Measurements from ENCODE around the gene TAF11. TPM values are rescaled to one million over a fixed set of nuclear protein-coding genes. Genes with fewer than 3 reads are reported as not detected.

TAF11 gene
- polyA plus RNA-seq, 4 donors = 31.0 to 45.2 (median 38.9) TPM

DNA sequence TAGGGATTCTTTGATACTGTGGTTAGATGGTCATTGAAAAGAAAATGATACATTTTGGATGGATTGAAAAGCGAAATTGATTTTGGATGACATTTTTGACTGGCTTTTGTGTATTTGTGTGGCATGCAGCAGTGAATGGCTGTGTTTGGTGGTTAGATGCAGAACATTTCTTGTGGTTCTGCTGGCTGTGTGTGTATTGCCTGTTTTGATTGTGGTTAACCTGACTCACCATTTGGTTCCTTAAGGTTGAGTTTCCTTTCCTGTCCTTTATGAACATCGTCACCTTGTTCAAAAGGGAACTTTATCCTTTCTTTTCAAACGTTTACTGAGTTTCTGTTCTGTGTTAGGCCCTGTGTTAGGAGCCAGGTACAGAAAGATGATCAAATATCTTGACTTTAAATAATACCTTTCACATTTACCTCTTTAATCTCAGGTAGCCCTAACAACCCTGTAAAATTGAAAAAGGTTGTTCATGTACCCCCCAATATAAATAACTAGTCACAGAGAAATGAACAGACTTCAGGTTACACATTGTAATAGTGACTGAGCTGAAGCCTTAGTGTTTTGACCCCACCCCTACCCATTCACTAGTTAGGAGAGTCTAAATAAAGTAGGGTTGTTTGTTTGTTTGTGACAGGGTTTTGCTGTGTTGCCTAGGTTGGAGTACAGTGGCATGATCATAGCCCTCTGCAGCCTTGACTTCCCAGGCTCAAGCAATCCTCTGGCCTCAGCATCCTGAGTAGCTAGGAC, 25.0 kb upstream of the TAF11 start:
- DNase-seq (peak in 1 of 2 donors; percentile 15), FAIRE-seq (no peak)
- H3K9me3 ChIP-seq (ENCODE audit: control insufficient read depth in 2 of 2, insufficient read depth in 1 of 2, low read depth in 1 of 2, low read length in 1 of 2) = no peaks in the 10 kb centered on the region
- peaks cover 0 to 3% (median 3%) of the 10 kb centered on the region in 3 donors for H3K4me1 ChIP-seq (ENCODE audit: control insufficient read depth in 3 of 3, insufficient read depth in 2 of 3, low read depth in 1 of 3, low read length in 2 of 3)
- WGBS, 3 donors = 53 to 78% (median 66%) methylated on average over 3 of the region's 3 CpGs
- H3K27ac ChIP-seq (ENCODE audit: low read depth in 1 of 3, low read length in 2 of 3) = no peak overlapping the region
- H3K27me3 ChIP-seq (ENCODE audit: control insufficient read depth in 3 of 3, insufficient read depth in 3 of 3, low read length in 3 of 3) = no peaks in the 10 kb centered on the region
- peaks cover 2 to 5% (median 3%) of the 10 kb centered on the region in 3 donors for H3K36me3 ChIP-seq (ENCODE audit: control insufficient read depth in 3 of 3, insufficient read depth in 2 of 3, low read depth in 1 of 3, low read length in 3 of 3)
- no peak overlapping the region for H3K4me3 ChIP-seq (ENCODE audit: low read depth in 1 of 3, low read length in 3 of 3)

- FAIRE-seq (no peak), DNase-seq (no peak)
- Histone ChIP-seq H3K9me3 (ENCODE audit: control insufficient read depth in 2 of 2, insufficient read depth in 1 of 2, low read depth in 1 of 2, low read length in 1 of 2) (no peaks in the 10 kb centered on the region), H3K27me3 (ENCODE audit: control insufficient read depth in 3 of 3, insufficient read depth in 3 of 3, low read length in 3 of 3) (no peaks in the 10 kb centered on the region), H3K27ac (ENCODE audit: low read depth in 1 of 3, low read length in 2 of 3) (no peak overlapping the region), H3K36me3 (ENCODE audit: control insufficient read depth in 3 of 3, insufficient read depth in 2 of 3, low read depth in 1 of 3, low read length in 3 of 3) (peaks cover 0 to 3% (median 2%) of the 10 kb centered on the region in 3 donors), H3K4me3 (ENCODE audit: low read depth in 1 of 3, low read length in 3 of 3) (no peak overlapping the region), H3K4me1 (ENCODE audit: control insufficient read depth in 3 of 3, insufficient read depth in 2 of 3, low read depth in 1 of 3, low read length in 2 of 3) (peaks cover 0 to 3% (median 3%) of the 10 kb centered on the region in 3 donors)
- 79 to 85% (median 83%) methylated on average over 5 of the region's 5 CpGs for WGBS, 3 donors
Observed at GRCh38 chr6:34911822-34912221, 24.0 kb upstream of the TAF11 start.

- no peak overlapping the region for H3K27ac ChIP-seq (ENCODE audit: low read depth in 1 of 3, low read length in 2 of 3)
- 90 to 91% (median 90%) methylated on average over 6 of the region's 6 CpGs for WGBS, 3 donors
- H3K36me3 ChIP-seq (ENCODE audit: control insufficient read depth in 3 of 3, insufficient read depth in 2 of 3, low read depth in 1 of 3, low read length in 3 of 3) = peaks cover 0 to 4% (median 0%) of the 10 kb centered on the region in 3 donors
- H3K27me3 ChIP-seq (ENCODE audit: control insufficient read depth in 3 of 3, insufficient read depth in 3 of 3, low read length in 3 of 3) = no peaks in the 10 kb centered on the region
- no peaks in the 10 kb centered on the region for H3K9me3 ChIP-seq (ENCODE audit: control insufficient read depth in 2 of 2, insufficient read depth in 1 of 2, low read depth in 1 of 2, low read length in 1 of 2)
- FAIRE-seq (no peak), DNase-seq (no peak)
- H3K4me1 ChIP-seq (ENCODE audit: control insufficient read depth in 3 of 3, insufficient read depth in 2 of 3, low read depth in 1 of 3, low read length in 2 of 3) = peaks cover 0 to 14% (median 3%) of the 10 kb centered on the region in 3 donors
- no peak overlapping the region for H3K4me3 ChIP-seq (ENCODE audit: low read depth in 1 of 3, low read length in 3 of 3)
Observed at GRCh38 chr6:34909320-34909883, 21.6 kb upstream of the TAF11 start.

- no peak overlapping the region for H3K27ac ChIP-seq (ENCODE audit: low read depth in 1 of 3, low read length in 2 of 3)
- DNase-seq = no peak
- FAIRE-seq = no peak
- H3K36me3 ChIP-seq (ENCODE audit: control insufficient read depth in 3 of 3, insufficient read depth in 2 of 3, low read depth in 1 of 3, low read length in 3 of 3) = peaks cover 0 to 12% (median 0%) of the 10 kb centered on the region in 3 donors
- no peak overlapping the region for H3K4me3 ChIP-seq (ENCODE audit: low read depth in 1 of 3, low read length in 3 of 3)
- WGBS, 3 donors = 82 to 95% (median 94%) methylated on average over 3 of the region's 3 CpGs
- no peaks in the 10 kb centered on the region for H3K9me3 ChIP-seq (ENCODE audit: control insufficient read depth in 2 of 2, insufficient read depth in 1 of 2, low read depth in 1 of 2, low read length in 1 of 2)
- no peaks in the 10 kb centered on the region for H3K27me3 ChIP-seq (ENCODE audit: control insufficient read depth in 3 of 3, insufficient read depth in 3 of 3, low read length in 3 of 3)
- H3K4me1 ChIP-seq (ENCODE audit: control insufficient read depth in 3 of 3, insufficient read depth in 2 of 3, low read depth in 1 of 3, low read length in 2 of 3) = peaks cover 0 to 14% (median 3%) of the 10 kb centered on the region in 3 donors
Observed at GRCh38 chr6:34908194-34908593, 20.4 kb upstream of the TAF11 start.

GRCh38 chr6:34906826-34907225, 19.0 kb upstream of the TAF11 start:
- Histone ChIP-seq H3K27ac (ENCODE audit: low read depth in 1 of 3, low read length in 2 of 3) (no peak overlapping the region), H3K27me3 (ENCODE audit: control insufficient read depth in 3 of 3, insufficient read depth in 3 of 3, low read length in 3 of 3) (no peaks in the 10 kb centered on the region), H3K4me3 (ENCODE audit: low read depth in 1 of 3, low read length in 3 of 3) (no peak overlapping the region), H3K9me3 (ENCODE audit: control insufficient read depth in 2 of 2, insufficient read depth in 1 of 2, low read depth in 1 of 2, low read length in 1 of 2) (no peaks in the 10 kb centered on the region), H3K4me1 (ENCODE audit: control insufficient read depth in 3 of 3, insufficient read depth in 2 of 3, low read depth in 1 of 3, low read length in 2 of 3) (peaks cover 0 to 16% (median 0%) of the 10 kb centered on the region in 3 donors), H3K36me3 (ENCODE audit: control insufficient read depth in 3 of 3, insufficient read depth in 2 of 3, low read depth in 1 of 3, low read length in 3 of 3) (peaks cover 0 to 12% (median 0%) of the 10 kb centered on the region in 3 donors)
- DNase-seq (no peak), FAIRE-seq (no peak)
- 94 to 100% (median 98%) methylated on average over 2 of the region's 2 CpGs for WGBS, 3 donors

- peak in 1 of 2 donors; percentile 71 for DNase-seq
Observed at GRCh38 chr6:34904990-34905613, 17.3 kb upstream of the TAF11 start.

DNA sequence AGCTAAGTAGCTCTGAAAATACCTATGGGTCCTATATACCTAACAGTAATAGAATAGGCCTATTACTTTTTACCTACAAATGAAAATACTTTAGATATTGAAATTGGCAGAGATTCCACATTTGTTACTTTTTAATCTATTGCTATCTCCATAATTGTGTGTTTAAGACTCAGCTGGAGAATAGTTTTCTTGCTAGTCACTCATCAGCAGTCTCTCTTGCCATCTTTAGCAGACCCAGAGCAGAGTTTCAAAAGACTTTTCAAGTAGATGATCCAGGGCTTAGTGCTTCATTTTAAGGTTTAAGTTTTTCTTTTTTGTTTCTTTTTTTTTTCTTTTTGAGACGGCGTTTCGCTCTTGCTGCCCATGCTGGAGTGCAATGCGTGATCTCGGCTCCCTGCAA, 14.1 kb upstream of the TAF11 start:
- Histone ChIP-seq H3K4me3 (ENCODE audit: low read depth in 1 of 3, low read length in 3 of 3) (no peak overlapping the region), H3K27ac (ENCODE audit: low read depth in 1 of 3, low read length in 2 of 3) (no peak overlapping the region), H3K9me3 (ENCODE audit: control insufficient read depth in 2 of 2, insufficient read depth in 1 of 2, low read depth in 1 of 2, low read length in 1 of 2) (no peaks in the 10 kb centered on the region), H3K4me1 (ENCODE audit: control insufficient read depth in 3 of 3, insufficient read depth in 2 of 3, low read depth in 1 of 3, low read length in 2 of 3) (peaks cover 0 to 45% (median 0%) of the 10 kb centered on the region in 3 donors), H3K27me3 (ENCODE audit: control insufficient read depth in 3 of 3, insufficient read depth in 3 of 3, low read length in 3 of 3) (no peaks in the 10 kb centered on the region), H3K36me3 (ENCODE audit: control insufficient read depth in 3 of 3, insufficient read depth in 2 of 3, low read depth in 1 of 3, low read length in 3 of 3) (peaks cover 0 to 12% (median 0%) of the 10 kb centered on the region in 3 donors)
- no peak for DNase-seq
- FAIRE-seq = no peak
- 90 to 96% (median 95%) methylated on average over 5 of the region's 5 CpGs for WGBS, 3 donors

More at GRCh38 chr6:34904990-34905613, 17.3 kb upstream of the TAF11 start:
- peaks cover 0 to 27% (median 0%) of the 10 kb centered on the region in 3 donors for H3K4me1 ChIP-seq (ENCODE audit: control insufficient read depth in 3 of 3, insufficient read depth in 2 of 3, low read depth in 1 of 3, low read length in 2 of 3)
- WGBS, 3 donors = 82 to 96% (median 90%) methylated on average over 5 of the region's 5 CpGs
- H3K4me3 ChIP-seq (ENCODE audit: low read depth in 1 of 3, low read length in 3 of 3) = no peak overlapping the region
- H3K27me3 ChIP-seq (ENCODE audit: control insufficient read depth in 3 of 3, insufficient read depth in 3 of 3, low read length in 3 of 3) = no peaks in the 10 kb centered on the region
- peak overlapping the region in 1 of 3 donors; percentile 67 for H3K27ac ChIP-seq (ENCODE audit: low read depth in 1 of 3, low read length in 2 of 3)
- H3K36me3 ChIP-seq (ENCODE audit: control insufficient read depth in 3 of 3, insufficient read depth in 2 of 3, low read depth in 1 of 3, low read length in 3 of 3) = peaks cover 0 to 12% (median 0%) of the 10 kb centered on the region in 3 donors
- no peaks in the 10 kb centered on the region for H3K9me3 ChIP-seq (ENCODE audit: control insufficient read depth in 2 of 2, insufficient read depth in 1 of 2, low read depth in 1 of 2, low read length in 1 of 2)
- FAIRE-seq = no peak

DNA sequence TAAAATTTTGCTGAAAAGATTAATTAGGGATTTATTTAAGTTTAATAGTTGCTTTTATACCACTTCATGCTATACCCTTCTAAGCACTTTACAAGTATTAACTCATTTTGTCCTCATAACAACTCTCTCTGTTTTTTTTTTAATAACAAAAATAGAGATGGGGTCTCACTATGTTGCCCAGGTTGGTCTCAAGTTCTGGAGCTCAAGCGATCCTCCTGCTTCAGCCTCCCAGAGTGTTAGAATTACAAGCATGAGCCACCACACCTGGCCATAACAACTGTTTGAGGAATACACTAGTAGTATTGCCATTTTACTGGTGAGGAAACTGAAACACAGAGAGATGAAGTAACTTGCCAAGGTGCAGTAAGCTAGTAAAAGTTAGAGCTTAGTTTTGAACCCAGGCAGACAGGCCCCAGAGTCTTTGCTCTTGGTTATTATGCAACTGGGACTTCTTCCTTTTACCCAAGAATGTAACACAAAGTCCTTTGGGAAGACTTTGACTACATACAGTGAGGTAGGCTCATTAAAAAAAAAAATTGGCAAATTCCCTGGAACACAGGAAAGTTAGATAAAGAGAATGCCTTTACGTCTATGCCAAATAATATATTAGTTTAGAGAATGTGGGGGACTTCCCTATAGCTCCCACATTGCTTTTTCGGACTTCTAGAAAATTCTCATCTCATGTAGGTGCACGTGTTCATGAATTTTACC, 12.6 kb upstream of the TAF11 start:
- 71 to 77% (median 75%) methylated on average over 4 of the region's 4 CpGs for WGBS, 3 donors
- DNase-seq = peak in 1 of 2 donors; percentile 27
- H3K27me3 ChIP-seq (ENCODE audit: control insufficient read depth in 3 of 3, insufficient read depth in 3 of 3, low read length in 3 of 3) = no peaks in the 10 kb centered on the region

More for the DNA sequence above, 12.6 kb upstream of the TAF11 start:
- peaks cover 0 to 12% (median 0%) of the 10 kb centered on the region in 3 donors for H3K36me3 ChIP-seq (ENCODE audit: control insufficient read depth in 3 of 3, insufficient read depth in 2 of 3, low read depth in 1 of 3, low read length in 3 of 3)
- no peaks in the 10 kb centered on the region for H3K9me3 ChIP-seq (ENCODE audit: control insufficient read depth in 2 of 2, insufficient read depth in 1 of 2, low read depth in 1 of 2, low read length in 1 of 2)
- H3K4me1 ChIP-seq (ENCODE audit: control insufficient read depth in 3 of 3, insufficient read depth in 2 of 3, low read depth in 1 of 3, low read length in 2 of 3) = peaks cover 0 to 37% (median 0%) of the 10 kb centered on the region in 3 donors
- FAIRE-seq = no peak
- peak overlapping the region in 1 of 3 donors; percentile 78 for H3K27ac ChIP-seq (ENCODE audit: low read depth in 1 of 3, low read length in 2 of 3)
- H3K4me3 ChIP-seq (ENCODE audit: low read depth in 1 of 3, low read length in 3 of 3) = no peak overlapping the region

Measured in small intestine (tissue), 7 donors.